HG02938 (cell line): ENCODE measurements around the gene OR11G2.
"Not testable (repeated sequence)": the region's sequence is repeated elsewhere in the genome, so short reads cannot be mapped to it uniquely, and the experiment has no call there.

Experiments used
- ATAC-seq: cut with Tn5 transposase; IDR thresholded peaks from one replicate; pipeline ENCODE4 v1.9.1; 2021; ENCODE audit warnings: mild to moderate bottlenecking, moderate library complexity; ENCODE audit not compliant: unreplicated experiment

The OR11G2 gene, protein sequence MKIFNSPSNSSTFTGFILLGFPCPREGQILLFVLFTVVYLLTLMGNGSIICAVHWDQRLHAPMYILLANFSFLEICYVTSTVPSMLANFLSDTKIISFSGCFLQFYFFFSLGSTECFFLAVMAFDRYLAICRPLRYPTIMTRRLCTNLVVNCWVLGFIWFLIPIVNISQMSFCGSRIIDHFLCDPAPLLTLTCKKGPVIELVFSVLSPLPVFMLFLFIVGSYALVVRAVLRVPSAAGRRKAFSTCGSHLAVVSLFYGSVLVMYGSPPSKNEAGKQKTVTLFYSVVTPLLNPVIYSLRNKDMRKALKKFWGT

DNA sequence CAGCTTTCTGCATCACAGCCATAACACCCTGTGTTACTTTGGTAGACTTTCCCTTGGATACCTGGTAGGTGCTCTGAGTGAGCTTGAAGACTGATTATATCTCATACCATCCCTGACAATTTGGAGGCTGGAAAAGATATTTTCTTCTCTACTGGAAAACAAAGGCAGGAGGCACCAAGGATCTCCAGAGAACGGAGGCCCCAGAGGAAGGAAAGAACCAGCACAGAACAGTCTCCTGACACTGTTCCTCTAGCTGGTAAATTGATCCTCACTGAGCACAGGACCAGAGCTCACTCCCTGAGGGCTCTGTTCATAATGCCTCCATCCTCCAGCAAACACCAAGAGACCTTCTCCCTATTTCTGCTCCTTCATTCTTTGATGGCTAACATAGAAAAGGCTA lies at the start of gene OR11G2:
OR11G2 (plus strand) TSS at position 301 of the 400 bp plus-strand sequence. CDS start 6,542 bp downstream, outside the sequence.
- no peak for ATAC-seq

DNA sequence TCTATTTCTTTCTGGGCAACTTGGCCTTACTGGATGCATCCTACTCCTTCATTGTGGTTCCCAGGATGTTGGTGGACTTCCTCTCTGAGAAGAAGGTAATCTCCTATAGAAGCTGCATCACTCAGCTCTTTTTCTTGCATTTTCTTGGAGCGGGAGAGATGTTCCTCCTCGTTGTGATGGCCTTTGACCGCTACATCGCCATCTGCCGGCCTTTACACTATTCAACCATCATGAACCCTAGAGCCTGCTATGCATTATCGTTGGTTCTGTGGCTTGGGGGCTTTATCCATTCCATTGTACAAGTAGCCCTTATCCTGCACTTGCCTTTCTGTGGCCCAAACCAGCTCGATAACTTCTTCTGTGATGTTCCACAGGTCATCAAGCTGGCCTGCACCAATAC lies 46.8 kb upstream of the OR11G2 start:
- no peak for ATAC-seq

DNA sequence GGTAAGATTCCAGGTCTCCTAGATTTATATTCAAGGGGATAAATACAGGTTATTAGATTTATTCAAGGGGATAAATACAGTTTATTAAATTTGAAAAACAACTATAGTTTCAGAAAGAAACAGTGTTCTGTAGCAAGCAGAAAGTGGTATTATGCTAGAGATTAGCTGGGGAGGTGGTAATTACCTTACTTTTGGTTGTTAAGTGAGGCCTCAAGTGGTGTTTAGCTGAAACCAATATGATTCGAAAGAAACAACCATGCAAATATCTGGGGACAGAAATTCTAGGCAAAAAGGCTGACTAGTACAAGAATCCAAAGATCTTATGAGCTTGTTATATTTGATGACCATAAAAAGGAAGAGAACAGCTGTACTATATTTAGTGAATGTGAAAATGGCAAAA lies 45.9 kb upstream of the OR11G2 start:
- no peak for ATAC-seq

DNA sequence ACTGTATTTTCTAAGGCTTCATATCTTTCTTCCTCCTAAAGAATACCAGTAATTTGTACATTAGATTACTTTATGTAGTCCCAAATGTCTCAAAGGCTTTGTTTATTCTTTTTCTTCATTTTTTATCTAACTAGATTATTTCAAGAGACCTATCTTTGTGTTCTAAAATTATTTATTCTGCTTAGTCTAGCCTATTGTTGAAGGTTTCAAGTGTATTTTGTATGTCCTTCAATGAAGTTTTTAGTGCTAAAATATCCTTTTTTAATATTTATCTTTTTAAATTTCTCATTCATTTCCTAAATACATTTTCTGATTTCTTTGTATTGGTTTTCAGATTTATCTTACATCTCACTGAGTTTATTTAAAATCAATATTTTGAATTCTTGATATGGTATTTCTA lies 26.2 kb upstream of the OR11G2 start:
- no peak for ATAC-seq

DNA sequence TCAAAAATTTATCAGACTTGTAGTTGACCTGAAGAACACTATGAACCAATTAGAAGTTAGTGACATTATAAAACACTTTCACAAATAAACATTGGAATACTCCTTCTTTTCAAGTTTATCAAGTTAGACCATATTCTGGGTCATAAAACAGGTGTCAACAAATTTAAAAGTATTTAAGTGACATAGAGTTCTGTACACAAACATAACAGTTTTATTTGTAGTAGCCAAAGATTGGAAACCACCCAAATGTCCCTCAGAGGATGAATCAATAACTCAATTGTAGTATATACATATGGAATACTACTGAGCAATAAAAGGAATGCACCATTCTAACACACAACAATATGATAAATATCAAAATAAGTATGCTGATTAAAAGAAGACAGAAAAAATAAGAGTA lies 23.6 kb upstream of the OR11G2 start:
- no peak for ATAC-seq

DNA sequence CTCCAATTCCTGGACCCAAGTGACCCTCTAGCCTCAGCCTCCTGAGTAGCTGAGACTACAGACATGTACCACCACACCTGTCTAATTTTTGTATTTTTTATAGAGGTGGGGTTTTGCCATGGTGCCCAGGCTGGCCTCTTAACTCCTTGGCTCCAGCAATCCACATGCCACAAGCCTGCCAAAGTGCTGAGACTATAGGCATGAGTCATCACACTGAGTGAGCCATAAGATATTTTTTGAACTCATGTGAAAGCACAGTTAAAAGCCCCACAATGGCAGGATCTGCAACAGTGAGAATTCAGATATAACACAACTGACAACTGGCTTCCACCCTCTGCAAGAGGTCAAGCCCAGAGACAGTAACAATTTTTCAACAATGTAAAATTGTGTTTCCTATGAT lies 20.8 kb upstream of the OR11G2 start:
- not testable (repeated sequence) for ATAC-seq

DNA sequence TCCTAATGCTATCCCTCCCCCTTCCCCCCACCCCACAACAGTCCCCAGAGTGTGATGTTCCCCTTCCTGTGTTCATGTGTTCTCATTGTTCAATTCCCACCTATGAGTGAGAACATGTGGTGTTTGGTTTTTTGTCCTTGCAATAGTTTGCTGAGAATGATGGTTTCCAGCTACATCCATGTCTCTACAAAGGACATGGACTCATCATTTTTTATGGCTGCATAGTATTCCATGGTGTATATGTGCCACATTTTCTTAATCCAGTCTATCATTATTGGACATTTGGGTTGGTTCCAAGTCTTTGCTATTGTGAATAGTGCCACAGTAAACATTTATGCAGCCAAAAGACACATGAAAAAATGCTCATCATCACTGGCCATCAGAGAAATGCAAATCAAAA lies 16.5 kb upstream of the OR11G2 start:
- not testable (repeated sequence) for ATAC-seq

DNA sequence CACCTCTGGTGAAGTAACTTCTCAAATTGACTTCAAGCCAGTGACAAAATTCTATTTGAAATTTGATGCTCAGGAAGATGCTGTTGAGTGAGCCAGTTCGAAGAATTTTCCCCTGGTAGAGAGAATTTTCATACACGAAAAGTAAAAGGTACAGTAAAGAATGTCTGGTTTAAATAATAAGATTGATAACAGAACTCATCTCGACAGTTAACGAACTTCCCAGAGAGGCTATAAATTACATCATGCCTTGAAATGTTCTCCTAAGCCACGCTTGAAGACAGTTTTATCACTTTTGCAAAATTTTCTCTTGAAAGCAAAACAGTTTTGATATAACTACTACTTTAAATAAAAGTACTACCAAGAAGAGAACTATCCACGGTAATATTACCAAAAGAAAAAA lies 14.4 kb upstream of the OR11G2 start:
- no peak for ATAC-seq

DNA sequence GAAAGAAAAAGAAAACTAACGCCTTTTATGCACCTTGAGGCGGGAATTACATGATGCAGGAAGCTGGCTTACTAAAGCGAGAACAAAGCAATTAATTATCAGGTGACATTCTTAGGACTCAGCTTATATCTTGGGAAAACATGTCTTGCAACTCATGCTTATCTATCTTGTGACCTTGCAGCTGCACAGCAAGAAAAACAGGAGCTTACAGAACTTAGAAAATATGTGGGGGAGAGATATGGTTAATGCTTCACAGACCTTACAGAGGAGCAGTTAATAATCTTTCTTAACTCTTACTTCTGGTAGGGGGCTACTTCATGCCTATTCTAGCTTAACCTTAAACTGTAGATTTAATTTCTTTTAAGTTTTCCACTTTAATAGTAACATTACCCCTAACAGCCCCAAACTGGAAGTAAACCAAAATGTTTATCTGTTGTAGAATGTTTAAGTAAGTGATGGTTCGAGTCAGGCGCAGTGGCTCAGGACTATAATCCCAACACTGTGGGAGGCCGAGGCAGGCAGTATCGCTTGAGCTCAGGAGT lies 13.2 kb upstream of the OR11G2 start:
- no peak for ATAC-seq

DNA sequence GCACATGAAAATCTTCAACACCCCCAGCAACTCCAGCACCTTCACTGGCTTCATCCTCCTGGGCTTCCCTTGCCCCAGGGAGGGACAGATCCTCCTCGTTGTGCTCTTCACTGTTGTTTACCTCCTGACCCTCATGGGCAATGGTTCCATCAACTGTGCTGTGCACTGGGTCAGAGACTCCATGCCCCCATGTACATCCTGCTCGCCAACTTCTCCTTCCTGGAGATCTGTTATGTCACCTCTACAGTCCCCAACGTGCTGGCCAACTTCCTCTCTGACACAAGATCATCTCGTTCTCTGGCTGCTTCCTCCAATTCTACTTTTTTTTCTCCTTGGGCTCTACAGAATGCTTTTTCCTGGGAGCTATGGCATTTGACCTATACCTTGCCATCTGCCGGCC lies 11.5 kb upstream of the OR11G2 start:
- ATAC-seq, result no peak

DNA sequence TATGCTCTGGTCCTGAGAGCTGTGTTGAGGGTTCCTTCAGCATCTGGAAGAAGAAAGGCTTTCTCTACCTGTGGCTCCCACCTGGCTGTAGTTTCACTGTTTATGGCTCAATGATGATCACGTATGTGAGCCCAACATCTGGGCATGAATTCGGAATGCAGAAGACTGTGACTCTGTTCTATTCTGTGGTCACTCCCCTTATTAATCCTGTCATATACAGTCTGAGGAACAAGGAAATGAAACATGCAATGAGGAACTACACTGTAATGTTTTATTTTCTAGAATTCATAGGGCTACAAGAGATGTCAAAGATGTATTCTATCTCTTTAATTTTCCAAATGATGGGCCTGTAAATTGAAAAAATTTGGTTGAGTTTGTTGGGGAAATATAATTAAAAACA lies 10.8 kb upstream of the OR11G2 start:
- no peak for ATAC-seq

DNA sequence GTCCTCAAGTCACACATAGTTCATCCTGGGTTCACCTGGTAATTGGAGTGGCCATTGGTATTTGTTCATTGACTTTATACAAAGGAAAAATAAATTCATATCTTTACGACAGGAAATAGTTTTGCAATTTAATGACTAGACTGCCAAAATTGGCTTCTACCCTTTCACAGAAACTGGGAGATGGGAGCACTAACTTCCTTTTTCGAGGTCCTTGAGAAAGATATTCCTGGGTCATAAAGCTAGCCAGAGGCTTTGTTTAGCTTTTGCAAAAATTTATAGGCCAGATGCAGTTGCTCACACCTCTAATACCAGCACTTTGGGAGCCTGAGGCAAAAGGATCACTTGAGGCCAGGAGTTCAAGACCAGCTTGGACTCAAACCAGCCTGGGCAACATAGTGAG lies 10.2 kb upstream of the OR11G2 start:
- ATAC-seq, result no peak

DNA sequence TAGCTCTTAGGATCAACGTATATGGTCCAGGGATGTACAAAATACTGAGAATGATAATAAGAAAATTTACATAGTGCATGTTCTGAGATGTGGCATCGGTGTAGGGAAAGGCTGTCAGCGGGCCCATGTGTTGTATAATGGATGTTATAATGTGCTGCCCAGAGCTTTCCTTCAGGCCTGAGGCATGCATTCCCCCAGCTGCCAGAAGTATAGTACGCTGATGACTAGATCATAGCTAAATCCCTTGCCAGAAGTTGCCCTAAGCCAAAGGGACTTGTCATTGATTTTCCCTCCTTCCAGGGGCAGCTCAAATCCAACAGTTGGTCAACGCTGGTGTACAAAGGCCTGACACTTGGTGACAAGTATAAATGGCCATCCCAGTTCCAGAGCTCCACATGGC lies 6.5 kb upstream of the OR11G2 start:
- ATAC-seq, result no peak

DNA sequence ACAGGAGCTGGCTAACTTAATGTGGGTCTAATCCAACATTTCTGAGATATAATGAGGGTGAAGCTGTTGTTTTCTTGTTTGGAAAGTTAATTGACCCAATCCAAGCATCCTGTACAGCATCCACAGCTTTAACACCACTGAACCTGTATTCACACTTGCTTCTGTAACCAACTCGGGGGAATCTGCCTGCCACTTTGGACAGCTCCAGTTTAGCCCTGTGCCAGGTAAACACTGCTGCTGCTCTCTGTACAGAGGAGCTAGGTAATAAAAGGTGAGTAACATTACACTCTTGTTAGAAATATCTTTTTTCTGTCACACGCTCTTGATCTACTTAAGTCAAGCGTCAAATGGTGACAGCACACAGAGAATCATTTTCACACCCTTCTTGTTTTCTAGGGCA lies 700 bp downstream of the OR11G2 start:
- no peak for ATAC-seq

DNA sequence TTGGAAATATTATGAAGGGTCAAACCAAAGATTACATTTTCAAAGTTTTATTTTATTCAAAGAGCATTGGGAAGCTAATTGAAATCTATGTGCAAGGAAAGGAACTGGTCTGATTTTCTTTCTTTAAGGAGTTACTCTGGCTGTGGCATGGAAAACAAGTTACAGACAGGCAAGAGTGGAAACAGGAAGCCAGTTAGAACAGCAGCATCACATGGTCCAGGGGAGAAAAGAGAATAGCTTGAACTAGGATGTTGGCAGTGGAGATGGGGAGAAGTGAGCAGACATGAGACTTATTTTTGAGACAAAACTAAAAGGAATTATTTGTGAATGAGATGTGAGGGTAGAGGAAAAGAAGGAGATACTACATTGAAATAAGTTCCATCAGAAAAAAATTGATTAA lies 3.4 kb downstream of the OR11G2 start:
- no peak for ATAC-seq

DNA sequence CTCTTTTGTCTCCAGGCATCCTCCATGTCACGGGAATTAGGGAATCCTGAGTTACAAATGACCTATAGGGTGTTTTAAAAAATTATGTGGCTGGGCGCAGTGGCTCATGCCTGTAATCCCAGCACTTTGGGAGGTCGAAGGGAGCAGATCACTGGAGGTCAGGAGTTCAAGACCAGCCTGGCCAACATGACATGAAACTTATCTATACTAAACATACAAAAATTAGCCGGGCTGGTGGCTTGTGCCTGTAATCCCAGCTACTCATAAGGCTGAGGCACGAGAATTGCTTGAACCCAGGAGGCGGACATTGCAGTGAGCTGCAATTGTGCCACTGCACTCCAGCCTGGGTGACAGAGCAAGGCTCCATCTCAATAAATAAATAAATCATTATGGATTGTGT lies 4.5 kb downstream of the OR11G2 start:
- not testable (repeated sequence) for ATAC-seq

DNA sequence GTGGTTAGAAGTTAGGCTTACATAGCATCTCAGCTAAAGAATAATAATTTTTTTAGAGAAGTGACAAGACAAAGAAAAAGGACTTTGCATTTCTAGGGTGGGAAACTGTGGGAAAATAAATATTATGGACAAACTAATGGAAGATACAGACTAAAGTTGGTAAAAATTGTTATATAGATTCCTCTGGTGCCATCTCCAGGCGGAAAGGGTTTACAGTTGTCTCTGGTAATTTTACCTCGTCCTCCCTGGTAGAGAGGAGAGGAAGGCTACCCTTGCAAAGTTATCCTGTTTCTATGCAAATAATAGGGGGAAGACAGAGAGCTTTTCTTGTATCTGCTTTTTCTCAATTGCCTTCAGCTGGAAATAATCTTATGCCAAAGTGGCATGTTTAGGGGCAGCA lies 5.2 kb downstream of the OR11G2 start:
- ATAC-seq, result no peak

DNA sequence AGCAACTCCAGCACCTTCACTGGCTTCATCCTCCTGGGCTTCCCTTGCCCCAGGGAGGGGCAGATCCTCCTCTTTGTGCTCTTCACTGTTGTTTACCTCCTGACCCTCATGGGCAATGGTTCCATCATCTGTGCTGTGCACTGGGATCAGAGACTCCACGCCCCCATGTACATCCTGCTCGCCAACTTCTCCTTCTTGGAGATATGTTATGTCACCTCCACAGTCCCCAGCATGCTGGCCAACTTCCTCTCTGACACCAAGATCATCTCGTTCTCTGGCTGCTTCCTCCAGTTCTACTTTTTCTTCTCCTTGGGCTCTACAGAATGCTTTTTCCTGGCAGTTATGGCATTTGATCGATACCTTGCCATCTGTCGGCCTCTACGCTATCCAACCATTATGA lies 6.8 kb downstream of the OR11G2 start:
- ATAC-seq, result no peak

DNA sequence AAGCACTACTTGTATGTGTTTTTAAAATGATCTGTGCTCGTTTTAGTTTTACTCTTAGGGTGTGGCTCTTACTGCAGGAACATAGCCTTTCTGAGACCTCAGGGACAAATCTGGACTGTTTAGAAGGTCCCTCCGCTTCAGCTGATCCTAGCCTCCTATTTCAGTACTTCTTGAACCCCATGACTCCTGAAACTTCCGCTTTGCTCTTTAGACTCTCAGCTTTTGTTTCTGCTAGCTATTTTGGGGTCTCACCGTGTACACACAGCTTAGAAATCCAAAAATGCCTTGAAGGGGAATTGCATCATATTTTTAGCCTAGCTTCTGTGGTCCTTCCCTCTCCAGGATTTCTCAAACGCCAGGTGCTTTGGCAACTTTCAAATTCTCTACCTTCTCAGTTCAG lies 8.3 kb downstream of the OR11G2 start:
- no peak for ATAC-seq

DNA sequence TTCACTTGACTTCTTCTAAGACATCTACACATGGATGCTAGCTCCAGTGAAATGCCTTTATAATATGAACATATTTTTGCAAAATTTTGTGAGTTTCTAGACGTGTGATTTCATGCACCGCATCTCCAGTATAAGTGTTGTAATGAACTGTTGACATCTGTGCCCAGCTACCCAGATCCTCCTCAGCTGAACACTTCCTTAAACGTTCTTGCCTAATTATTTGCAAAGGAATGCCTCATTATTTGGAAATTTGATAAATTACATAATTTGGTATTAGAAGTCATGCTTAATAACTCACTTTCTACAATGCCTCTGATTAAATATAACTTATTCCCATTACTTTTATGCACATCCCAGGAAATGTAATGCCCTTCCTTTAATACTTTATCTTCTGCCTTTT lies 14.0 kb downstream of the OR11G2 start:
- no peak for ATAC-seq

DNA sequence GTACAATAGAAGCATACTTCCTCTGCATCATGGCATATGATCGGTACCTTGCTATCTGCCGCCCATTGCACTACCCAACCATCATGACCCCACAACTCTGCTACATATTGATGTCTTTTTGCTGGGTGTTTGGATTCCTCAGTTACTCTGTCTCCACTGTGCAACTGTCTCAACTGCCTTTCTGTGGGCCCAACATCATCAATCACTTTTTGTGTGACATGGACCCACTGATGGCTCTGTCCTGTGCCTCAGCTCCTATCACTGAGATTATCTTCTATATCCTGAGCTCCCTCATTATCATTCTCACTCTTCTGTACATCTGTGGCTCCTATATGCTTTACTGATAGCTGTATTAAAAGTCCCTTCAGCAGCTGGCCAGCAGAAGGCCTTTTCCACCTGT lies 18.9 kb downstream of the OR11G2 start:
- no peak for ATAC-seq

DNA sequence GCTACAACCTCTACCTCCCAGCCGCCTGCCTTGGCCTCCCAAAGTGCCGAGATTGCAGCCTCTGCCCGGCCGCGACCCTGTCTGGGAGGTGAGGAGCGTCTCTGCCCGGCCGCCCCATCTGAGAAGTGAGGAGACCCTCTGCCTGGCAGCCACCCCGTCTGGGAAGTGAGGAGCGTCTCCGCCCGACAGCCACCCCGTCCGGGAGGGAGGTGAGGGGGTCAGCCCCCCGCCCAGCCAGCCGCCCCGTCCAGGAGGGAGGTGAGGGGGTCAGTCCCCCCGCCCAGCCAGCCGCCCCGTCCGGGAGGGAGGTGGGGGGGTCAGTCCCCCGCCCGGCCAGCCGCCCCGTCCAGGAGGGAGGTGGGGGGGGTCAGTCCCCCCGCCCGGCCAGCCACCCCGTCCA lies 21.7 kb downstream of the OR11G2 start:
- ATAC-seq, result not testable (repeated sequence)

DNA sequence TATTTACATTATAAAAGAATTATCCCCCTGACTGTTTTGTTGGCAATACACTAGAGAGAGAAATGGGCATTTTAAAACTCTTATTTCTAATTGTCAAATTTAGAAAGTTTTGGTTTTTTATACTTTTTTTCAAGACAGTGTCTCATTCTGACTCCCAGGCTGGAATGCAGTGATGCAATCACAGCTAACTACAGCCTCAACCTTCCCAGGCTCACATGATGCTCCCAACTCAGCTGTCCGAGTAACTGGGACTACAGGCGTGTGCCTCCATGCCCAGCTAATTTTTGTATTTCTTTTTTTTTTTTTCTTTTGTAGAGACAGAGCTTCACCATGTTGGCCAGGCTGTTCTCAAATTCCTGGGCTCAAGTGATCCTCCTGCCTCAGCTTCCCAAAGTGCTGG lies 24.5 kb downstream of the OR11G2 start:
- ATAC-seq, result no peak
